ENCODE data around the gene RHBDL3. TPM values are rescaled to one million over a fixed set of nuclear protein-coding genes. Genes with fewer than 3 reads are reported as not detected.
A peak's percentile ranks its signal among the peaks of the same experiment; 100 is the strongest.
"Not testable (repeated sequence)": the region's sequence is repeated elsewhere in the genome, so short reads cannot be mapped to it uniquely, and the experiment has no call there.

RHBDL3 gene
- total RNA-seq, 4 donors from 2014 or later: 0.30 TPM; not detected in 3

DNA sequence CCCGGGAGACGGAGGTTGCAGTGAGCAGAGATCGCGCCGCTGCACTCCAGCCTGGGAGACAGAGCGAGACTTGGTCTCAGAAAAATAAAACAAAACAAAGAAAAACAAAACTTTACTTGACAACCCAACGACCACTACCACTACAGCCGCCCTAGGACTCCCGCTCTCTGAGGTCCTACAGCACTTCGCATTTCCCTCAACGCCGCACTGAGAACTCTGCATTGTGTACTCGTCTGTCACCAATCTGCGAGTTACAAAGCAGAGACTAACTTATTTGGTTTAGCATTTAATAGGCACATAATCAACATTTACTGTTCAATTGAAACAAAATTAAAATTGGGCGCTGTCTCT is 83.8 kb downstream of the RHBDL3 start:
- no peaks in the 10 kb centered on the region for H3K9me3 ChIP-seq
- peak overlapping the region; percentile 65 to 98 (median 90) for H3K4me3 ChIP-seq
- peaks cover 0 to 43% (median 24%) of the 10 kb centered on the region in 4 donors for H3K4me1 ChIP-seq
- no peaks in the 10 kb centered on the region for H3K27me3 ChIP-seq
- TF ChIP-seq, protein P1, sequence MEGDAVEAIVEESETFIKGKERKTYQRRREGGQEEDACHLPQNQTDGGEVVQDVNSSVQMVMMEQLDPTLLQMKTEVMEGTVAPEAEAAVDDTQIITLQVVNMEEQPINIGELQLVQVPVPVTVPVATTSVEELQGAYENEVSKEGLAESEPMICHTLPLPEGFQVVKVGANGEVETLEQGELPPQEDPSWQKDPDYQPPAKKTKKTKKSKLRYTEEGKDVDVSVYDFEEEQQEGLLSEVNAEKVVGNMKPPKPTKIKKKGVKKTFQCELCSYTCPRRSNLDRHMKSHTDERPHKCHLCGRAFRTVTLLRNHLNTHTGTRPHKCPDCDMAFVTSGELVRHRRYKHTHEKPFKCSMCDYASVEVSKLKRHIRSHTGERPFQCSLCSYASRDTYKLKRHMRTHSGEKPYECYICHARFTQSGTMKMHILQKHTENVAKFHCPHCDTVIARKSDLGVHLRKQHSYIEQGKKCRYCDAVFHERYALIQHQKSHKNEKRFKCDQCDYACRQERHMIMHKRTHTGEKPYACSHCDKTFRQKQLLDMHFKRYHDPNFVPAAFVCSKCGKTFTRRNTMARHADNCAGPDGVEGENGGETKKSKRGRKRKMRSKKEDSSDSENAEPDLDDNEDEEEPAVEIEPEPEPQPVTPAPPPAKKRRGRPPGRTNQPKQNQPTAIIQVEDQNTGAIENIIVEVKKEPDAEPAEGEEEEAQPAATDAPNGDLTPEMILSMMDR (IDR thresholded peaks at IDR 0.05): no peak
- TF ChIP-seq EP300 (IDR thresholded peaks at IDR 0.05) (no peak), POLR2A (IDR thresholded peaks at IDR 0.05) (no peak)
- H3K36me3 ChIP-seq: peaks cover 0 to 20% (median 5%) of the 10 kb centered on the region in 3 donors
- WGBS, 2 donors: 26 to 32% methylated on average over 15 of the region's 15 CpGs
- peak in 1 of 2 donors; percentile 21 for DNase-seq (ENCODE audit: low spot score in 2 of 2)
- H3K27ac ChIP-seq: peak overlapping the region; percentile 94 to 99 (median 96)

DNA sequence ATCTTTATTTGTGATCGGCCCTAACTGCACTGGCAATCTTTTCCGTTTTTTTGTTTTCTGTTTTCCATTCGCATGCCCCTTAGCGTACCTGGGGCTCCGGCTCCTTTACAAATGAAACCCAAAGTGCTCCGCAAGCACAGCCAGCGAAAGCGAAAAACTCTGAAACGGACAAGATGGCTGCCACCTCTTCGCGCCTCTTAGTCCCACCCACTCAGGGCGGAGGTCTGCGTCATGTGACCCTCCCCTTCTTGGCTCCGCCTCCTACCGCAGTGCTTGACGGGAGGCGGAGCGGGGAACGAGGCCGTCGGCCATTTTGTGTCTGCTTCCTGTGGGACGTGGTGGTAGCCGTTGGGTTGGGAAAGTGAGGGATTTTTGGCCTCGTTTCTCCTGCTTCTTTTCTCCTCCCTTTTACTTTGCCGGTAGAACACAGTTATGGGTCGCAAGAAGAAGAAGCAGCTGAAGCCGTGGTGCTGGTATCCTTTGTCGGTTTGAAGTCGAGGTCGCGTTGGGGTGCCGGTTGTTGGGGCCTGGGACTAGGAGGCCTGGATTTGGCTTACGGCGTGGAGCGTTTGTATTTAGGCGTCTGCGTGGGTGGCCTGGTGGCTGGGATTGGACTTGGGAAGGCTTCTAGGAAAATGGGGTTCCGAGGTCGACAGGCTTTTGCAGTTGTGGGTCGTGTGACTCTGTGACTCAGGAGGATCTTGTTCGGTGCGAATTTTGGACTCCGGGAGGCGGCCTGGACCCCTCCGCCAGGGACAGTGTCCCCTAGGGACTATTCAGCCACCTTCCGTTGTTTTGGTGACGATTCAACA is 84.4 kb downstream of the RHBDL3 start, which contains the start of gene ZNF207:
TSS of gene ZNF207 (plus strand) at position 304 of the 812 bp plus-strand sequence. CDS start at position 433, 129 bp downstream.
- no peaks in the 10 kb centered on the region for H3K9me3 ChIP-seq
- TF ChIP-seq EP300 (IDR thresholded peaks at IDR 0.05) (peak; percentile 59 to 99), POLR2A (IDR thresholded peaks at IDR 0.05) (peak; percentile 80 to 88)
- TF ChIP-seq, protein P1 (IDR thresholded peaks at IDR 0.05): peak in 2 of 5 experiments; percentile 6 to 8
- WGBS, 2 donors: 0% methylated on average over 47 of the region's 47 CpGs
- H3K36me3 ChIP-seq: peaks cover 0 to 26% (median 5%) of the 10 kb centered on the region in 3 donors
- DNase-seq (ENCODE audit: low spot score in 2 of 2): peak; percentile 95 to 96
- H3K4me3 ChIP-seq: peak within 1 kb of the TSS; percentile 65 to 98 (median 90)
- H3K27ac ChIP-seq: peak within 1 kb of the TSS; percentile 94 to 99 (median 96)
- peaks cover 0 to 49% (median 26%) of the 10 kb centered on the region in 4 donors for H3K4me1 ChIP-seq
- no peaks in the 10 kb centered on the region for H3K27me3 ChIP-seq

DNA sequence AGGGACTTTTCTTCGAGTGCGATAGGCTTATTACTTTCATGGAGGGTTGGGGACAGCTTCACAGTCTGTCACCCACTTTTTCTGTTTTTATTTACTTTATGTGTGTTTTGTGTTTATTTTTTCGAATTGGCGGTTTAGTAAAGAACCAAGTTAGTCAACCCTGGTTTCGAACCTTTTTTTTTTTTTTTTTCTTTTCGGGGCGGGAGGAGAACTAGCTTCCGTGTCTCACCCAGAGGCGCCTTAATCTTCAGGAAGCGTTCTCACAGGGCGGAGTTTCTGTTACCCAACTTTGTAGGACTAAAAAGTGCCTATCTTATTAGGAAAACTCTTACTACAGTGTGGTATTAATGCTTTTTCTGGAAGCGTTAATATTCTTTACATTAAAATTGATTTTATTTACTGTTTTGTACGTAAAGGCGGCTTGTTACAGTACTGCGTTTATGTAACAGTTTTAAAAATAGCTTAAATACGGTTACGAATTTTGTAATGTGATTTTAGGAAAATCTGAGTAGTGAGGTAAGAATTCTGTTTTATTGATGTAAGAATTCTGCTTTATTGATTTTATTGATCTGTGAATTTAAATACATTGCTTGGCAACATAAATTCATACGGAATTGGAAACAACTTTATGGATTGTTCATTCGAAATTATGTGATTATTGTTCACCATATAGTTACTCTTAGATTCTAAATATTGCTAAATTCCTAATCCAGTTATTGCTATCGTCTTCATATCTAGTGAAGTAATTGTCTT is 85.2 kb downstream of the RHBDL3 start:
- H3K27me3 ChIP-seq: no peaks in the 10 kb centered on the region
- peaks cover 0 to 34% (median 10%) of the 10 kb centered on the region in 3 donors for H3K36me3 ChIP-seq
- no peaks in the 10 kb centered on the region for H3K9me3 ChIP-seq
- peak overlapping the region; percentile 94 to 99 (median 96) for H3K27ac ChIP-seq
- TF ChIP-seq POLR2A (IDR thresholded peaks at IDR 0.05) (no peak), EP300 (IDR thresholded peaks at IDR 0.05) (no peak)
- TF ChIP-seq, protein P1 (IDR thresholded peaks at IDR 0.05): no peak
- H3K4me3 ChIP-seq: peak overlapping the region; percentile 65 to 98 (median 90)
- peak in 1 of 2 donors; percentile 40 for DNase-seq (ENCODE audit: low spot score in 2 of 2)
- peaks cover 0 to 57% (median 30%) of the 10 kb centered on the region in 4 donors for H3K4me1 ChIP-seq
- 1% methylated on average over 20 of the region's 20 CpGs for WGBS, 2 donors

DNA sequence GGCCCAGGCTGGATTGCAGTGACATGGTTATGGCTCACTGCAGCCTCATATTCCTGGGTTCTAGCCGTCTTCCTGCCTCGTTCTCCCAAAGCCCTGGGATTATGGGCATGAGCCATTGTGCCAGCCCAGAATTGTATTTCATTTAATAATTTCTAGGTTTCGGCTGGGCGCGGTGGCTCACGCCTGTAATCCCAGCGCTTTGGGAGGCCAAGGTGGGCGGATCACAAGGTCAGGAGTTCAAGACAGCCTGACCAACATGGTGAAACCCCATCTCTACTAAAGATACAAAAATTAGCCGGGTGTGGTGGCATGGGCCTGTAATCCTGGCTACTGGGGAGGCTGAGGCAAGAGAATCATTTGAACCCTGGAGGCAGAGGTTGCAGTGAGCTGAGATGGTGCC is 87.1 kb downstream of the RHBDL3 start:
- DNase-seq (ENCODE audit: low spot score in 2 of 2); H3K9me3 ChIP-seq; H3K27me3 ChIP-seq; H3K27ac ChIP-seq: not testable (repeated sequence)
- Histone ChIP-seq H3K4me3 (peak overlapping the region in 2 of 4 donors; percentile 88 to 98), H3K36me3 (peaks cover 0 to 43% (median 13%) of the 10 kb centered on the region in 3 donors), H3K4me1 (peaks cover 0 to 70% (median 35%) of the 10 kb centered on the region in 4 donors)
- 94 to 96% methylated on average over 9 of the region's 9 CpGs for WGBS, 2 donors

DNA sequence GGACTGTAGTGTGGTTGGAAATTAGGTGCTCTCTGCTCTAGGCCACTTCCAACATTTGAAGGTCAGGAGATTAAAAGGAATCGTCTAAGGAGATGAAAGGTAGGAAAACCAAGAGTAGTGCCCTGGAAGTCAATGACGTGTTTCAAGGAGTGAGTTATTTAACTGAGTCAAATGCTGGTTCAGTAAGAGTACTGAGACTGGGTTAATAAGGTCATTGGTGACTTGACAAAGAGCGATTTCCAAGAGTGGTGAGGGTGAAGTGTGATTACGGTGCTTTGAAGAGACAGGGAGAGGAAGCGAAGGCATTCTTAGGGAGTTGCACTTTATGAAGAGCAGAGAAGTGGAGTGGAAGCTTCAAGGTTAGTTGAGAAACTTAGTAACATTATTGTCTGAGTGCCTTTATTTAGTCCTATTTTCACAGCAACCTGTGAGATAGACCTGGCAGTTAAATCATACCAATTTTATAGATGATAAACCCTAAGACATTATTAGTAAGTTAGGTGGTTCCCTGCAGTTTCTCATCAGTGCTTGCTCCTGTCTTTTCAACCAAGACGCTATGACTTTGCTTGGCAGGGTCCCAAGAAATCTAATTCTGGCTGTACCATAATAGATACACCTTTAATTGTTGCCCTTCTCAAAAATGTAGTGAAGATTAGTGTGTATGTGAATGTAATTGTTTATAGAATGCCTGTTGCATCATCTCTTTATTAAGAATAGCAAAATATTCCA is 90.2 kb downstream of the RHBDL3 start:
- Histone ChIP-seq H3K27ac (no peak overlapping the region), H3K4me1 (peaks cover 0 to 77% (median 29%) of the 10 kb centered on the region in 4 donors), H3K4me3 (no peak overlapping the region), H3K9me3 (no peaks in the 10 kb centered on the region), H3K36me3 (peaks cover 3 to 73% (median 27%) of the 10 kb centered on the region in 3 donors), H3K27me3 (no peaks in the 10 kb centered on the region)
- no peak for TF ChIP-seq EP300 (IDR thresholded peaks at IDR 0.05)
- no peak for TF ChIP-seq POLR2A (IDR thresholded peaks at IDR 0.05)
- TF ChIP-seq, protein P1 (IDR thresholded peaks at IDR 0.05): no peak
- 59% methylated on average over 6 of the region's 6 CpGs for WGBS, 2 donors
- no peak for DNase-seq (ENCODE audit: low spot score in 2 of 2)

Data from tibial nerve (tissue), 4 donors.